COR-L47 (cell line): ENCODE measurements around the gene FCMR.

Experiments
- DNase-seq: peaks from one replicate; lab custom pipeline; 2025; lab: John Stamatoyannopoulos, UW

Gene FCMR

DNA sequence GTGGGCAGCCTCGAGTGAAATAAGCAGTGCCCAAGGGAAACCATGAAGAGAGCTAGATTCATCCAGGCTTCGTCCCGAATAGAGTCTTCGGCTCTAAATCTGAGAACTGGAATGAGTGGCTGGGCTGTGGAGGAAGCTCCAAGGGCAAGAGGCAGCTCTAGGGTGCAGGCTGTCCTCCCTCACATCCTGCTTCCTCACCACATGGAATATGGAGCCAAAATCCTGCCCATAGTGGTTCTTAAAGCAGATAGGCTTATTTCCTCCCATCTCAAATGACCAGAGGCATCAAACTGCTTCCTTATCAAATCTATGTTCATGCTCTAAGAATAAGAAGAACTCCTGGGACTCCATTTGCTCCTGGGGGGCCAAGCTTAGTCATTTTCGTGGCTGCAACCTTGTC, 22.0 kb downstream of the FCMR start:
- no peak for DNase-seq

DNA sequence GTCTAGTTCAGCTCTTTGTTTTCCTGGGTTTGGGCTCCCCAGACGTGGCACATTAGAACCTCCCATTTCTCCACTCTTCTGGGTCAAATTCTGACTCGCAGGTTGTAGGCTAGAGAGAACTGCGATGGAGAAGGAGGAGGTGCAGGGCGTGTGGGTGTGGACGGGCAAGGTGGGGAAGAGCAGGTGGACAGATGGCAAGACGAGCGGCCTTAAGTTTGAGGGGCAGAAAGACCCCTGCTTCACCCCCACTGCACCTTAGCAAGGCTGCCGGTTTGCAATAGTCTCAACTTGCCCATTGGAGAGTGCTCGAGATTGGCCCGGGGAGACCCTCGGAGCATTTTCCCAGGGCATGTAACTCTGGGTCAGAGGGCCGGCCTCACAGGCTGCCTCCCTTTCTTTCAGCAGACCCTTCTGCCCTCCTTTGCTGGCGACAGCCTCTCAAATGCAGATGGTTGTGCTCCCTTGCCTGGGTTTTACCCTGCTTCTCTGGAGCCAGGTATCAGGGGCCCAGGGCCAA, 22.8 kb downstream of the FCMR start:
- DNase-seq, result no peak

- no peak for DNase-seq
These were observed 23.4 kb downstream of the FCMR start for GRCh38 chr1:206898089-206898914.

DNA sequence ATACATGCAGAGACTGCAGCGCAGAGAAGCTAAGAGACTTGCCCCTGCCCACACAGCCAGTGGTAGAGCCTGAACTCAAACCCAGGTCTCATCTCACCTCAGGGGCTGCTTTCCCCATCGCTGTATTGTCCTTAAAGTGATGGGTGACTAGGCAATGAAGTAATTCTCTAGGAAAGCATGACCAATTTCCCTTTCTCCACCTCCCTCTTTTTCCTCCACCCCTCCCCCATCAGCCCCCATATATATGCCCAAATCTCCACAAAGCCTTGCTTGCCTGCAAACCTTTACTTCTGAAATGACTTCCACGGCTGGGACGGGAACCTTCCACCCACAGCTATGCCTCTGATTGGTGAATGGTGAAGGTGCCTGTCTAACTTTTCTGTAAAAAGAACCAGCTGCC, 24.6 kb downstream of the FCMR start, which contains the start of gene IL24:
Gene IL24, plus strand, starts transcription at position 269 of the 400 bp plus-strand sequence. CDS start 390 bp downstream, outside the sequence.
- DNase-seq, result no peak

- no peak for DNase-seq
These were observed 25.5 kb downstream of the FCMR start for GRCh38 chr1:206896261-206896660.

- peak; percentile 31 for DNase-seq
These were observed 25.9 kb downstream of the FCMR start for GRCh38 chr1:206895837-206896242.

DNA sequence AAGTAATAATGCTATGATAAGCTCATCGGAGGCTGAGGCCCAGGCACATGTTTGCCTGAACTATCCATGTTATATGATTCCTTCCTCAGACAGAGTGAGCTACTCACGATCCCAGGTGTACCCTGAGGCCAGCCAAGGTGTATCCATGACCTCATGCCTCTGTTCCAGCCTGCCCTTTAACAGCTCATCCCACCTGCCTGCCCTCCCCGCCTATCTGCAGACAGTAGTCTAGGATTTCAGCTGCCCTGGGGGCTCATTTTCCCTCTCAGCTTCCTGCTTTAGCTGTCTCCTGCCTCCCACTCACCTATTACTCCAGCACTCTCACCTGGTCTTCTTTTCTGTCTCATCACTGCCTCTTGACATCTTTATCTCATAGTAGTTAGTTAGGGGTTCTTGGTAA, 26.4 kb downstream of the FCMR start:
- DNase-seq, result peak; percentile 31

DNA sequence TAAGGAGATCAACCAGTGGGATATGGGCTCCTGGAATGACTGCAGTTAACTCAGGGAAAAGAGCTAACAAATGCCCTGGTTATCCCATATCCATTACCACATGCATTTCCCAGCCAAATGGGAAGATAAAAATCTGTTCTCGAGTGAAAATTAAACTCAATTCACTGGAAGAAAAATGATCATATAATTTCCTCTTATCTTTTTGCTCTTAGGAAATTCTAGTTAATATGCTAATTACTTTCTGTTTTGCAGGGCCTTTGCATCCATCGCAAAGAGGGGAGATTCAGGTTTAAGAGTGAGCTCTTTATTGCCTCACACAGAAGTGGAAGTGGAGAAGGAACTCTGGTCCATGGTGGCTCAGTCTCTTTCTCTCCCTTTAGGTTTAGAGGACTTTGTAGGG, 28.4 kb downstream of the FCMR start:
- no peak for DNase-seq

GRCh38 chr1:206892351-206892984, 29.3 kb downstream of the FCMR start:
- no peak for DNase-seq

GRCh38 chr1:206891412-206891811, 30.3 kb downstream of the FCMR start:
- no peak for DNase-seq

GRCh38 chr1:206890125-206891060, 31.3 kb downstream of the FCMR start:
- no peak for DNase-seq

GRCh38 chr1:206887701-206888100, 34.0 kb downstream of the FCMR start:
- DNase-seq, result no peak

DNA sequence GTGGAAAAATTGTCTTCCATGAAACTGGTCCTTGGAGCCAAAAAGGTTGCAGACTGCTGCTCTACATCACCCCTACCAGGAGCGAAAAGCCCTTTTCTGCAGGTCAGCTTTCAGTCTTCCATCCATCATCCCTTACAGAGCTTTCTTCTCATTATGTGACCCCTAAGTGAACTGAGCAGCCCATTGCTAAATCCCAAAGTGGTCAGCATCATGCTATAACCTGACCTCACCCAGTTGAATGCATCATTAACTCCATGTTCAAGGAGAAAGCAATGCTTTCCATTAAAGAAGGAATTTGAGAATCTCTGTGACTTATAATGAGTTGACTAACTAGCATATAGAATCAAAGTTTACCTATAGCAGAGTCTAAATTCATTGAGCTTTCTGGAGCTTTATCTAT, 34.9 kb downstream of the FCMR start:
- no peak for DNase-seq

DNA sequence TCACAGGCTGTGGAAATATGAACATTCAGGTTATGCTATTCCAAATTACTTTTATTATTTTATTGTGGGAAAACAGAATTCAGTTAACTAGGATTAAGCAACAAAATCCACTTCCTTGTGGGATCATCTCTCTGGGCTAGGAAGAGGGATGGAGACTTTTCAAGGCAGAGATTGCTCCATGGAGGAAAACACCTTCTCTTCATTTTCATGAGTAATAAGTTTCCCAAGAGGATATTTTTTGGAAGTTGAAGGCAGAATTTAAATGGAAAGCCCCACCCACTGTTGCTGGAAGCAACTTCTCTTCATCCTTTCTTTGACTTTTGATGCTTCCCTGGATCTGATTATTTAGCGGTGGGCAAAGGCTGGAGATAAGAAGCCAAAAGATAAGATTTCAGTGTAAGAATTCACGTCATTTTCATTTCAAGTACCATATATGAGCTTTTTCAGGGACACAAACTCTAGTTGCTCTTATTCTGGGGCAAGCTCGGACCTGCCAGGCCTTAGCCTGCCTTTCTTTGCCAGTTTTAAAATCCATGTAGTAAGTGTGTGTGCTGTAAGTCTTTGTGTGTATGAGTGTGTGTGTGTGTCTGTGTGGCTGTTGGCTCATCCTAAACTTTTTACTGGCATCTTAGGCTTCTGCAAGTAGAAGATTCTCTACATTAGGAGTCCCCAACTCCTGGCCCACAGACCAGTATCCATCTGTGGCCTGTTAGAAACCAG, 36.2 kb downstream of the FCMR start:
- no peak for DNase-seq

DNA sequence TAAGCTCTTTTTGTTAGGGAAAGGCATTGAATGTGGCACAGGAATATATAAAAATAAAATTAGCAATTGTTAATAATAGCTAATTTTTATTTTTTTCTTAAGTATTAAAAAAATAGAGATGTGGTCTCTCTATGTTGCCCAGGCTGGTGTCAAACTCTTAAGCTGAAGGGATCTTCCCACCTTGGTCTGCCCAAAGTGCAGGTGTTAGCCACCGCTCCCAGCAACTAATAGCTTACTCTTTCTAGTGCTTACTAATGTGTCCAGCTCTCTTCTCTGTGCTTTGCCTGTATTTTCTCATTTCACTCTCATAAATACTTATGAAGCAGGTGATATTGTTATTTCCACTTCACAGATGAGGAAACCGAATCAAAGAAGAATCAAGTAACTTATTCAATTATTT, 37.9 kb downstream of the FCMR start:
- no peak for DNase-seq

GRCh38 chr1:206883160-206883559, 38.6 kb downstream of the FCMR start:
- DNase-seq, result no peak

- no peak for DNase-seq
These were observed 39.2 kb downstream of the FCMR start for GRCh38 chr1:206882555-206882954.

DNA sequence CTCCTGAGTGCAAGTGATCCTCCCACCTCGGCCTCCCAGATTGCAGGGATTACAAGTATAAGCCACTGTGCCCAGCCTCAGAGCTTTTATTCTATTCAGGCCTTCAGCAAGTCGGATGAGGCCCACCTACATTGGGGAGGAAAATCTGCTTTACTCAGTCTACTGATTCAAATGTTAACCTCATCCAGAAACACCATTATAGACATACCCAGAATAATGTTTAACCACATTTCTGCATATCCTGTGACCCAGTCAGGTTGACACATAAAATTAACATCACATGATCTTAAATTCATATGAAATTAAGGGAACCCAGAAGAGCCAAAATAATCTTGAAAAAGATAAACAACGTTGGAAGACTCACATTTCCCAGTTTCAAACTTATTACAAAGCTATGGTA, 41.4 kb downstream of the FCMR start:
- DNase-seq, result no peak

DNA sequence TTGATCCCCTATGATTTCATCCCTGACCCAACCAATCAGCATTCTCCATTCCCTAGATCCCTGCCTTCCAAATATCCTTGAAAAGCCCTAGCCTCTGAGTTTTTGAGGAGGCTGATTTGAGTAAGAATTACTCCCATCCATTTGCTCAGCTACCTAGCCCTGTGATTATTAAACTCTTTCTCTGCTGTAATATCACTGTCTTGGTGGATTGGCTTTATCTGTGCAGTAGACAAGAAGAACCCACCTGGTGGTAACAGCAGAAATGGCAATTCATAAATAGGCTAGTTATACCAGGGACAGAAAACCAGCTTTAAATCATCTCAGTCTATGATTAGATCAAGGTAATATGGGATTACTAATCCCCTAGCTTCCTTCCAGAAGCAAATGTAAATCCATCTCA, 43.3 kb downstream of the FCMR start:
- DNase-seq, result no peak

- DNase-seq, result no peak
These were observed 45.9 kb downstream of the FCMR start for GRCh38 chr1:206875752-206876377.

DNA sequence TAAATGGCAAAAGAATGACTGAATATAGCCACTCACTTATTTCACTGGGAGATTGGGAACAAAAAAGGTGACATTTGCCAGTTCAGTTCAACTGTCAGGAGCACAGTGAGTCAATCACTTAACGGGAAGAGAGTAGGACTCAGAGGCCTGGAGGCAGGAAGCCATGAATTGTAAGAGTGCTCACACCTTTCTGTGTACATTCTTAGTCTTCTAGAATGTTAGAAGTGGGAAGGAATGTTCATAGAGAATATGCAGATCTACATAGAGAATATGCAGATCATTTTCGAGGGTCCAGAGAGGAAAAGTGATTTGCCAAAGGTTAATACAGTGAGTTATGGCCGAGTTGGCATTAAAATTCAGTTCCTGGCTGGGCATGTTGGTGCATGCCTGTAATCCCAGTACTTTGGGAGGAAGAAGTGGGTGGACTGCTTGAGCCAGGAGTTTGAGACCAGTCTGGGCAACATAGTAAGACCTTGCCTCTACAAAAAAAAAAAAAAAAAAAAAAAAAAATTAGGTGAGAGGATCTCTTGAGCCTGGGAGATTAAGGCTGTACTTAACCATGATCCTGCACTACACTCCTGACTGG, 48.0 kb downstream of the FCMR start:
- no peak for DNase-seq
